ENCODE data around the gene GABRB1. TPM values are rescaled to one million over a fixed set of nuclear protein-coding genes. Genes with fewer than 3 reads are reported as not detected.

The GABRB1 gene
- total RNA-seq = under 1 TPM in 1 of 2 donors, not detected in 1; 0.82 TPM

- peaks cover 3% of the 10 kb centered on the region for H3K4me1 ChIP-seq
- no peak within 1 kb of the TSS for H3K27ac ChIP-seq
- H3K4me3 ChIP-seq = peak within 1 kb of the TSS; percentile 46
- peak; percentile 74 for DNase-seq
- no peaks in the 10 kb centered on the region for H3K36me3 ChIP-seq
- no peaks in the 10 kb centered on the region for H3K9me3 ChIP-seq
- peak within 1 kb of the TSS in 1 of 2 donors; percentile 35 for H3K9ac ChIP-seq (ENCODE audit: low read depth in 2 of 2, low read length in 2 of 2)
- H3K27me3 ChIP-seq = no peaks in the 10 kb centered on the region
- intact Hi-C loops (cut with DNase I) = loop anchor here (5.0 to 10.0 kb wide), 2 partner anchors 96 to 184 kb away; no protein-coding TSS in a partner anchor
- TF ChIP-seq CTCF (IDR thresholded peaks at IDR 0.05) = no peak
Observed at GRCh38 chr4:47031011-47031678, at the start of gene GABRB1. TSS of gene GABRB1 (plus strand) at chr4:47031567.

GRCh38 chr4:46984781-46985180 is 46.6 kb upstream of the GABRB1 start:
- no peak overlapping the region for H3K9ac ChIP-seq (ENCODE audit: low read depth in 2 of 2, low read length in 2 of 2)
- H3K4me3 ChIP-seq = no peak overlapping the region
- H3K36me3 ChIP-seq = no peaks in the 10 kb centered on the region
- no peak for DNase-seq
- H3K27ac ChIP-seq = no peak overlapping the region
- intact Hi-C loops (cut with DNase I) = no loop called here
- H3K9me3 ChIP-seq = no peaks in the 10 kb centered on the region
- no peak for TF ChIP-seq CTCF (IDR thresholded peaks at IDR 0.05)
- H3K4me1 ChIP-seq = no peaks in the 10 kb centered on the region
- no peaks in the 10 kb centered on the region for H3K27me3 ChIP-seq

GRCh38 chr4:46986922-46987638 is 44.3 kb upstream of the GABRB1 start:
- intact Hi-C loops (cut with DNase I) = no loop called here
- no peak overlapping the region for H3K9ac ChIP-seq (ENCODE audit: low read depth in 2 of 2, low read length in 2 of 2)
- H3K9me3 ChIP-seq = no peaks in the 10 kb centered on the region
- H3K4me3 ChIP-seq = no peak overlapping the region
- DNase-seq = no peak
- no peaks in the 10 kb centered on the region for H3K36me3 ChIP-seq
- H3K27me3 ChIP-seq = no peaks in the 10 kb centered on the region
- no peaks in the 10 kb centered on the region for H3K4me1 ChIP-seq
- no peak for TF ChIP-seq CTCF (IDR thresholded peaks at IDR 0.05)
- no peak overlapping the region for H3K27ac ChIP-seq

- Histone ChIP-seq H3K27ac (no peak overlapping the region), H3K9ac (ENCODE audit: low read depth in 2 of 2, low read length in 2 of 2) (no peak overlapping the region), H3K4me1 (no peaks in the 10 kb centered on the region), H3K4me3 (no peak overlapping the region), H3K9me3 (no peaks in the 10 kb centered on the region), H3K27me3 (peaks cover 14% of the 10 kb centered on the region), H3K36me3 (no peaks in the 10 kb centered on the region)
- intact Hi-C loops (cut with DNase I) = no loop called here
- no peak for TF ChIP-seq CTCF (IDR thresholded peaks at IDR 0.05)
- DNase-seq = no peak
Observed at GRCh38 chr4:46992338-46992737, 39.0 kb upstream of the GABRB1 start.

- no peak for DNase-seq
- Histone ChIP-seq H3K4me3 (peak within 1 kb of the TSS; percentile 10), H3K9ac (ENCODE audit: low read depth in 2 of 2, low read length in 2 of 2) (no peak within 1 kb of the TSS), H3K27ac (no peak within 1 kb of the TSS), H3K4me1 (no peaks in the 10 kb centered on the region), H3K36me3 (no peaks in the 10 kb centered on the region), H3K9me3 (no peaks in the 10 kb centered on the region), H3K27me3 (peaks cover 14% of the 10 kb centered on the region)
- no peak for TF ChIP-seq CTCF (IDR thresholded peaks at IDR 0.05)
- intact Hi-C loops (cut with DNase I) = no loop called here
Observed at GRCh38 chr4:46993075-46994006, 38.0 kb upstream of the GABRB1 start, which contains the start of gene GABRA4. TSS of gene GABRA4 (minus strand) at chr4:46993581. CDS start at chr4:46993424, 157 bp downstream.

Data from colonic mucosa (tissue), 4 donors.